K562 (cell line): ENCODE measurements around the gene SAMD14. TPM values are rescaled to one million over a fixed set of nuclear protein-coding genes. Genes with fewer than 3 reads are reported as not detected.

ENCODE experiments used
- ATAC-seq: fragments of 200-7000 bp; cut with Tn5 transposase; 3 replicates; pipeline ENCODE4 v1.9.1; 2020; ENCODE audit warnings: moderate library complexity
- BruUV-seq: library from RNA; stranded (reverse); fragments of 400-500 nt; replicated peaks from 2 replicates; lab custom pipeline; 2021; lab: Mats Ljungman, UMichigan
- CTCF ChIA-PET: fragments of 300-600 bp; formaldehyde crosslinking; extraction: SDS; loops from one replicate; lab custom pipeline; 2021; ENCODE audit warnings: low intra/inter-chr PET ratio; lab: Yijun Ruan, JAX
- POLR2A ChIA-PET: fragments of 300-600, 350-650 bp; sonication (Branson Sonifier 250); formaldehyde crosslinking; extraction: SDS; loops from one replicate; lab custom pipeline; 2021; ENCODE audit warnings: antibody characterized with exemption, inconsistent platforms; lab: Yijun Ruan, JAX
- DNase-seq, 4 experiments: peaks; one replicate each; pipeline versions ENCODE4 v3.0.0 to v3.0.0-alpha.2; 2011 to 2018; ENCODE audit warnings: low spot score in 3 of 4, mixed read lengths in 3 of 4; ENCODE audit errors: extremely low read depth in 1 of 4
- FAIRE-seq: peaks from 2 replicates; lab custom pipeline; 2011; peaks lifted over from hg19 to GRCh38; lab: Jason Lieb, UNC
- H2AFZ ChIP-seq: 2 replicates; pipeline ENCODE4 v1.6.0; 2011; ENCODE audit warnings: low read depth, low read length, control low read depth, inconsistent platforms
- H3K27ac ChIP-seq: fragments of 200-600 bp; 3 replicates; pipeline ENCODE4 v1.8.0; 2011; ENCODE audit warnings: low read depth, mild to moderate bottlenecking, control low read depth, inconsistent platforms, low read length, moderate library complexity, mixed read lengths; ENCODE audit errors: extremely low read depth
- H3K27me3 ChIP-seq, 2 experiments: fragments of 300-600 bp in 1 of 2; 2 replicates in 1 of 2; 3 replicates in 1 of 2; pipeline versions ENCODE4 v1.6.0 to v1.8.0; 2011; ENCODE audit warnings: inconsistent platforms in 2 of 2, low read length in 2 of 2, mild to moderate bottlenecking in 1 of 2, mixed read lengths in 1 of 2, moderate library complexity in 1 of 2; ENCODE audit not compliant: control insufficient read depth in 2 of 2, insufficient read depth in 2 of 2
- H3K36me3 ChIP-seq: fragments of 300-600 bp; 3 replicates; pipeline ENCODE4 v1.8.0; 2011; ENCODE audit warnings: mild to moderate bottlenecking, low read length, inconsistent platforms; ENCODE audit not compliant: control insufficient read depth, insufficient read depth
- H3K4me1 ChIP-seq, 2 experiments: fragments of 200-600 bp in 1 of 2; replicated peaks in 1 of 2; 2 replicates in 1 of 2; 3 replicates in 1 of 2; pipeline versions ENCODE4 v1.5.1 to v1.8.0; 2011; ENCODE audit warnings: inconsistent platforms in 2 of 2, low read length in 2 of 2, mild to moderate bottlenecking in 1 of 2, mixed read lengths in 1 of 2, moderate library complexity in 1 of 2; ENCODE audit not compliant: control insufficient read depth in 2 of 2, insufficient read depth in 2 of 2
- H3K4me2 ChIP-seq: 2 replicates; pipeline ENCODE4 v1.6.1; 2011; ENCODE audit warnings: low read length, control low read depth, inconsistent platforms, mixed read lengths; ENCODE audit not compliant: insufficient read depth
- H3K4me3 ChIP-seq: fragments of 200-600 bp; sonication (generic), shearing (Covaris generic); 2 replicates; pipeline ENCODE4 v1.5.1; 2016; ENCODE audit warnings: control low read depth, inconsistent platforms
- H3K79me2 ChIP-seq: fragments of 200-600 bp; 3 replicates; pipeline ENCODE4 v1.8.0; 2011; ENCODE audit warnings: low read length, inconsistent platforms; ENCODE audit not compliant: control insufficient read depth, insufficient read depth
- H3K9ac ChIP-seq, 2 experiments: 2 replicates each; pipeline versions ENCODE4 v1.6.0 to v1.6.1; 2011; ENCODE audit warnings: low read depth in 2 of 2, low read length in 2 of 2, control low read depth in 1 of 2, inconsistent platforms in 1 of 2, mild to moderate bottlenecking in 1 of 2, mixed read lengths in 1 of 2; ENCODE audit not compliant: insufficient read depth in 1 of 2
- H3K9me1 ChIP-seq: one replicate; pipeline ENCODE4 v1.6.0; 2011; ENCODE audit warnings: inconsistent platforms, mild to moderate bottlenecking, low read length, moderate library complexity; ENCODE audit not compliant: control insufficient read depth, insufficient read depth
- H3K9me3 ChIP-seq: replicated peaks from 2 replicates; pipeline ENCODE4 v1.5.1; 2011; ENCODE audit warnings: low read depth, low read length, inconsistent platforms; ENCODE audit not compliant: control insufficient read depth, insufficient read depth
- H4K20me1 ChIP-seq: replicated peaks from 2 replicates; pipeline ENCODE4 v1.6.1; 2011; ENCODE audit warnings: low read length, inconsistent platforms, mixed read lengths; ENCODE audit not compliant: control insufficient read depth, insufficient read depth
- CBFA2T2 ChIP-seq: fragments of 450-650 bp; conservative IDR thresholded peaks from 2 replicates; pipeline ENCODE4 v1.6.1; 2017; ENCODE audit warnings: mild to moderate bottlenecking
- FOXA1 ChIP-seq: fragments of 450-650 bp; IDR thresholded peaks from 2 replicates; pipeline ENCODE4 v1.6.1; 2016; ENCODE audit warnings: mild to moderate bottlenecking, borderline replicate concordance
- GMEB1 ChIP-seq: fragments of 250-450 bp; sonication (Bioruptor Pico); IDR thresholded peaks from 2 replicates; pipeline ENCODE4 v1.4.0; 2020; ENCODE audit warnings: mild to moderate bottlenecking
- HMG20A ChIP-seq: fragments of 450-650 bp; formaldehyde crosslinking; conservative IDR thresholded peaks from 2 replicates; pipeline ENCODE4 v1.4.0; 2020; ENCODE audit warnings: mild to moderate bottlenecking, mixed read lengths
- KHSRP ChIP-seq: fragments of 450-650 bp; IDR thresholded peaks from 2 replicates; pipeline ENCODE4 v1.6.1; 2017
- MXI1 ChIP-seq: IDR thresholded peaks from 2 replicates; pipeline ENCODE4 v1.6.1; 2011; ENCODE audit warnings: low read depth, mild to moderate bottlenecking, improper control_type of control experiment, low read length
- PRMT5 ChIP-seq: sonication (generic); formaldehyde crosslinking; IDR thresholded peaks from 2 replicates; pipeline ENCODE4 v1.5.0; 2020; ENCODE audit warnings: missing genetic modification reagents
- RNF2 ChIP-seq: sonication (generic); IDR thresholded peaks from 2 replicates; pipeline ENCODE4 v1.6.1; 2016
- SREBF1 ChIP-seq: fragments of 150-350 bp; IDR thresholded peaks from 2 replicates; pipeline ENCODE4 v1.6.1; 2014; ENCODE audit warnings: antibody characterized with exemption, low read depth, low read length, borderline replicate concordance
- TFAM ChIP-seq: fragments of 250-450 bp; sonication (Bioruptor Pico); conservative IDR thresholded peaks from 2 replicates; pipeline ENCODE4 v1.5.0; 2021; ENCODE audit warnings: mild to moderate bottlenecking, moderate library complexity
- TRIM24 ChIP-seq, 2 experiments: fragments of 450-650 bp; IDR thresholded peaks; 2 replicates each; pipeline ENCODE4 v1.6.1; 2016
- ZHX1 ChIP-seq: fragments of 150-350 bp; conservative IDR thresholded peaks from 2 replicates; pipeline ENCODE4 v1.6.1; 2014; ENCODE audit warnings: low read length
- ZNF277 ChIP-seq: fragments of 250-450 bp; sonication (Bioruptor Pico); IDR thresholded peaks from 2 replicates; pipeline ENCODE4 v1.8.0; 2022; ENCODE audit warnings: inconsistent platforms, mild to moderate bottlenecking, moderate library complexity, borderline replicate concordance
- ZNF280A ChIP-seq: fragments of 450-650 bp; IDR thresholded peaks from 2 replicates; pipeline ENCODE4 v1.6.1; 2018; ENCODE audit warnings: mild to moderate bottlenecking, low read depth; ENCODE audit not compliant: partially characterized antibody
- ZNF644 ChIP-seq: fragments of 200-800 bp; sonication (Bioruptor generic); IDR thresholded peaks from 2 replicates; pipeline ENCODE4 v1.6.1; 2016; ENCODE audit warnings: low read depth, missing genetic modification characterization, missing compliant biosample characterization
- WGBS: fragments of 100-300 bp; shearing (Covaris generic); methylation state at CpG from one replicate; pipeline ENCODE4 v1.1.6; 2016; ENCODE audit warnings: low coverage, mixed read lengths; ENCODE audit not compliant: insufficient coverage; ENCODE audit errors: missing lambda C conversion rate; 5-methylcytosine and 5-hydroxymethylcytosine counted together
- in situ Hi-C: fragments of 300-500 bp; cut with MboI; formaldehyde crosslinking; loops from 4 replicates; pipeline ENCODE4 v1.15.0; 2018; ENCODE audit warnings: inconsistent platforms, mixed read lengths
- intact Hi-C: fragments of 100-400 bp; cut with micrococcal nuclease; formaldehyde crosslinking; loops from 2 replicates; pipeline ENCODE4 v1.14.2; 2022
- polyA plus RNA-seq, 8 experiments: library from polyadenylated mRNA; depleted of rRNA in 4 of 8; stranded (reverse) in 5 of 8; unstranded in 3 of 8; fragments of >200 nt; fragmentation: Nextera tagmentation in 2 of 8; fragmentation: Illumina TruSeq in 1 of 8; extraction: Ambion mirVana in 2 of 8; extraction: Trizol in 1 of 8; gene quantifications; 2 replicates each; pipeline versions ENCODE4 v1.2.1 to v1.2.3, GENCODE V29; 2011 to 2014; ENCODE audit warnings: inconsistent platforms in 1 of 8, missing spikeins in 1 of 8
- total RNA-seq, 7 experiments: library from RNA; depleted of rRNA in 6 of 7; stranded (reverse); fragments of >200 nt in 6 of 7; fragmentation: Illumina TruSeq in 2 of 7; extraction: Trizol in 2 of 7; gene quantifications; 2 replicates each; pipeline versions ENCODE4 v1.2.1 to v1.2.3, GENCODE V29; 2011 to 2021; ENCODE audit warnings: low replicate concordance in 1 of 7

Gene SAMD14
- total and polyA plus RNA-seq, 9 of the 15 experiments (the other 6 are each of a cell fraction or from before 2014, with no cell fraction given): 0.04 to 0.07 TPM; not detected in 7

- peaks cover 11% of the 10 kb centered on the region for H4K20me1 ChIP-seq
- no peaks in the 10 kb centered on the region for H3K27me3 ChIP-seq
- FAIRE-seq (no peak), DNase-seq (no peak), ATAC-seq (no peak)
- H3K4me3 ChIP-seq: no peak overlapping the region
- in situ Hi-C loops: no loop called here
- no peak overlapping the region for H3K27ac ChIP-seq
- intact Hi-C loops: no loop called here
- H3K4me2 ChIP-seq: no peak overlapping the region
- POLR2A ChIA-PET: interaction anchor here (0.6 to 2.1 kb wide), 5 partner anchors 11 to 903 kb away, joined by 3 to 9 read pairs (median 4); no protein-coding TSS in a partner anchor
- peaks cover 6 to 28% of the 10 kb centered on the region in 2 experiments; a peak in 4 of 5 replicates for H3K4me1 ChIP-seq
- WGBS: 79% methylated on average over 4 of the region's 4 CpGs
- H3K9me1 ChIP-seq: peaks cover 3% of the 10 kb centered on the region
- H2AFZ ChIP-seq: no peak overlapping the region
- TF ChIP-seq CBFA2T2 (no peak), PRMT5 (CRISPR knock-in tag) (no peak), ZNF280A (no peak), ZNF644 (no peak), SREBF1 (no peak), GMEB1 (CRISPR knock-in tag) (no peak), TRIM24 (IDR thresholded peaks at IDR 0.05) (no peak), KHSRP (no peak), TFAM (CRISPR knock-in tag) (no peak), ZHX1 (no peak), RNF2 (no peak), HMG20A (no peak), MXI1 (no peak), ZNF277 (CRISPR knock-in tag) (no peak), FOXA1 (no peak)
- CTCF ChIA-PET: no interaction called here
- peaks cover 74% of the 10 kb centered on the region for H3K36me3 ChIP-seq
- H3K9ac ChIP-seq: no peak overlapping the region
- no TSS peak for BruUV-seq
- H3K9me3 ChIP-seq: no peaks in the 10 kb centered on the region
- peaks cover 3% of the 10 kb centered on the region; the same call in 1 of the 3 replicates for H3K79me2 ChIP-seq
Observed at GRCh38 chr17:50137042-50137441, 7.1 kb upstream of the SAMD14 start.
